A549 (cell line): ENCODE data around the gene ECM1. TPM values are rescaled to one million over a fixed set of nuclear protein-coding genes. Genes with fewer than 3 reads are reported as not detected.

ENCODE experiments used
- ATAC-seq, 2 experiments: fragments of 200-7000 bp in 1 of 2; fragments of >200 bp in 1 of 2; cut with Nextera tagmentation in 1 of 2; cut with Tn5 transposase in 1 of 2; 3 replicates each; pipeline versions ENCODE4 v1.8.0 to v1.9.1; 2018 to 2020; ENCODE audit warnings: mild to moderate bottlenecking in 1 of 2, moderate library complexity in 1 of 2
- CTCF ChIA-PET: fragments of 300-600 bp; sonication (Branson Sonifier 250); formaldehyde crosslinking; extraction: SDS; loops from one replicate; lab custom pipeline; 2021; ENCODE audit warnings: antibody characterized with exemption, inconsistent platforms; lab: Yijun Ruan, JAX
- POLR2A ChIA-PET: fragments of 350-600 bp; formaldehyde crosslinking; extraction: SDS; loops from one replicate; lab custom pipeline; 2021; ENCODE audit warnings: antibody characterized with exemption, inconsistent platforms; lab: Yijun Ruan, JAX
- DNase-seq, 2 experiments: peaks; one replicate each; pipeline versions ENCODE4 v3.0.0 to v3.0.0-alpha.2; 2011 to 2016; ENCODE audit warnings: low read depth in 1 of 2, low spot score in 1 of 2
- FAIRE-seq: peaks from 2 replicates; lab custom pipeline; 2011; peaks lifted over from hg19 to GRCh38; lab: Jason Lieb, UNC
- H3K27ac ChIP-seq, 2 experiments: fragments of >200 bp; sonication (Bioruptor Twin); formaldehyde crosslinking; 3 replicates each; pipeline ENCODE4 v1.5.1; 2016 to 2017
- H3K4me1 ChIP-seq: fragments of >200 bp; sonication (Bioruptor Twin); formaldehyde crosslinking; 3 replicates; pipeline ENCODE4 v1.6.1; 2016
- H3K4me2 ChIP-seq: fragments of >200 bp; sonication (Bioruptor Twin); formaldehyde crosslinking; 3 replicates; pipeline ENCODE4 v1.6.1; 2016
- H3K4me3 ChIP-seq: fragments of >200 bp; sonication (Bioruptor Twin); formaldehyde crosslinking; 3 replicates; pipeline ENCODE4 v1.5.1; 2016
- H3K9me3 ChIP-seq: fragments of >200 bp; sonication (Bioruptor Twin); formaldehyde crosslinking; 3 replicates; pipeline ENCODE4 v1.6.1; 2016
- BHLHE40 ChIP-seq: IDR thresholded peaks from 2 replicates; pipeline ENCODE4 v1.6.1; 2012; ENCODE audit warnings: low read depth, low read length, inconsistent platforms
- CBX2 ChIP-seq: fragments of 200-600 bp; sonication (generic); IDR thresholded peaks from 2 replicates; pipeline ENCODE4 v1.6.1; 2016; ENCODE audit warnings: low read depth, mild to moderate bottlenecking, borderline replicate concordance
- E2F6 ChIP-seq: IDR thresholded peaks from 2 replicates; pipeline ENCODE4 v1.6.1; 2012; ENCODE audit warnings: low read depth, borderline replicate concordance
- ELK1 ChIP-seq: fragments of 150-350 bp; IDR thresholded peaks from 2 replicates; pipeline ENCODE4 v1.6.1; 2014; ENCODE audit warnings: low read depth, mild to moderate bottlenecking, low read length
- FOSL2 ChIP-seq, 2 experiments: fragments of 450-650 bp in 1 of 2; fragments of >200 bp in 1 of 2; sonication (Bioruptor Twin) in 1 of 2; formaldehyde crosslinking; IDR thresholded peaks; 2 replicates each; pipeline versions ENCODE4 v1.5.0 to v1.6.1; 2016 to 2020; ENCODE audit warnings: mild to moderate bottlenecking in 1 of 2, moderate library complexity in 1 of 2
- GATA3 ChIP-seq: IDR thresholded peaks from 2 replicates; pipeline ENCODE4 v1.6.1; 2012; ENCODE audit warnings: borderline replicate concordance
- HES2 ChIP-seq: fragments of >200 bp; sonication (Bioruptor Twin); formaldehyde crosslinking; IDR thresholded peaks from 2 replicates; pipeline ENCODE4 v1.6.1; 2016
- HEYL ChIP-seq: fragments of 250-450 bp; sonication (Bioruptor Pico); IDR thresholded peaks from 2 replicates; pipeline ENCODE4 v1.8.0; 2021; ENCODE audit warnings: mild to moderate bottlenecking, moderate library complexity
- HMGXB4 ChIP-seq: fragments of 250-450 bp; sonication (Bioruptor Pico); IDR thresholded peaks from 2 replicates; pipeline ENCODE4 v1.5.0; 2021; ENCODE audit warnings: mild to moderate bottlenecking, moderate library complexity, borderline replicate concordance
- HOXB13 ChIP-seq: fragments of 250-450 bp; sonication (Bioruptor Pico); IDR thresholded peaks from 2 replicates; pipeline ENCODE4 v1.5.0; 2020; ENCODE audit warnings: low read depth, mild to moderate bottlenecking, moderate library complexity
- HOXB5 ChIP-seq: fragments of 250-450 bp; sonication (Bioruptor Pico); IDR thresholded peaks from 2 replicates; pipeline ENCODE4 v1.5.0; 2020; ENCODE audit warnings: mild to moderate bottlenecking, moderate library complexity
- KDM1A ChIP-seq: fragments of 200-600 bp; sonication (generic); IDR thresholded peaks from 2 replicates; pipeline ENCODE4 v1.6.1; 2016; ENCODE audit warnings: low read depth, mild to moderate bottlenecking
- KDM5A ChIP-seq: fragments of 200-600 bp; sonication (generic); IDR thresholded peaks from 2 replicates; pipeline ENCODE4 v1.6.1; 2016; ENCODE audit warnings: antibody characterized with exemption, mild to moderate bottlenecking
- MAFK ChIP-seq: fragments of 450-650 bp; IDR thresholded peaks from 2 replicates; pipeline ENCODE4 v1.6.1; 2014; ENCODE audit not compliant: partially characterized antibody
- RARB ChIP-seq: fragments of 250-450 bp; sonication (Bioruptor Pico); IDR thresholded peaks from 2 replicates; pipeline ENCODE4 v1.8.0; 2021; ENCODE audit warnings: mild to moderate bottlenecking, moderate library complexity
- REST ChIP-seq: fragments of 200-600 bp; sonication (generic); IDR thresholded peaks from 2 replicates; pipeline ENCODE4 v1.6.1; 2016; ENCODE audit warnings: antibody characterized with exemption, mild to moderate bottlenecking, moderate library complexity
- SMC3 ChIP-seq: fragments of >200 bp; sonication (Bioruptor Twin); formaldehyde crosslinking; IDR thresholded peaks from 3 replicates; pipeline ENCODE4 v1.6.1; 2018; ENCODE audit warnings: inconsistent platforms
- SREBF2 ChIP-seq: fragments of 450-650 bp; IDR thresholded peaks from 2 replicates; pipeline ENCODE4 v1.6.1; 2014; ENCODE audit warnings: mild to moderate bottlenecking, moderate library complexity
- ZNF302 ChIP-seq: fragments of 250-450 bp; sonication (Bioruptor Pico); IDR thresholded peaks from 2 replicates; pipeline ENCODE4 v1.9.0; 2021; ENCODE audit warnings: inconsistent platforms, mild to moderate bottlenecking, moderate library complexity
- WGBS: methylation state at CpG from one replicate; pipeline ENCODE4 v1.1.6; 2017; ENCODE audit errors: missing lambda C conversion rate; 5-methylcytosine and 5-hydroxymethylcytosine counted together
- polyA plus RNA-seq, 4 experiments: library from polyadenylated mRNA; depleted of rRNA in 3 of 4; stranded (reverse); fragments of >200 nt; fragmentation: RNase III in 1 of 4; extraction: RNeasy Plus Mini Kit Qiagen cat#74134 plus additional on column Dnase treatment in 1 of 4; gene quantifications; 2 replicates in 3 of 4; 3 replicates in 1 of 4; pipeline ENCODE4 v1.2.3, GENCODE V29; 2011 to 2017

Gene ECM1
- polyA plus RNA-seq, 2 of the 4 experiments (the other 2 are of a cell fraction): 0.88 to 1.0 TPM

- ChIA-PET CTCF (interaction anchor here (0.6 to 4.5 kb wide), 6 partner anchors 9 to 39 kb away, joined by 3 to 39 read pairs (median 4); partner anchors contain the start of gene ECM1), POLR2A (no interaction called here)
These were observed 13.5 kb downstream of the ECM1 start for GRCh38 chr1:150521196-150521968.

More at GRCh38 chr1:150521196-150521968, 13.5 kb downstream of the ECM1 start:
- TF ChIP-seq ELK1: no peak
- no peak for TF ChIP-seq RARB (CRISPR knock-in tag)
- no peak for TF ChIP-seq ZNF302 (CRISPR knock-in tag)
- no peak for TF ChIP-seq CBX2
- TF ChIP-seq HMGXB4 (CRISPR knock-in tag): no peak
- TF ChIP-seq SMC3: no peak
- TF ChIP-seq KDM5A: no peak
- TF ChIP-seq HOXB13 (CRISPR knock-in tag): no peak
- TF ChIP-seq HEYL: no peak
- no peak for TF ChIP-seq HOXB5
- no peak for TF ChIP-seq KDM1A
- no peak for TF ChIP-seq MAFK
- no peak for TF ChIP-seq GATA3
- no peak for TF ChIP-seq SREBF2
- no peak for TF ChIP-seq FOSL2 (IDR thresholded peaks at IDR 0.05)
- no peak for TF ChIP-seq FOSL2 (CRISPR knock-in tag; IDR thresholded peaks at IDR 0.05)
- TF ChIP-seq E2F6: no peak
- TF ChIP-seq HES2: no peak
- no peak for TF ChIP-seq BHLHE40
- no peak for TF ChIP-seq REST
- TF ChIP-seq, all 56 proteins: peak for 0
- no peak for FAIRE-seq
- WGBS: 17% methylated on average over 1 of the region's 1 CpG
- no peak for DNase-seq
- Histone ChIP-seq H3K4me2 (no peak overlapping the region), H3K4me1 (0 out of 3 replicates have a peak, but pooled peaks cover 5% of the 10 kb centered on the region), H3K4me3 (no peak overlapping the region), H3K9me3 (no peaks in the 10 kb centered on the region), H3K27ac (no peak overlapping the region)
- no peak for ATAC-seq
